Measurements from ENCODE around the gene PDXK. TPM values are rescaled to one million over a fixed set of nuclear protein-coding genes. Genes with fewer than 3 reads are reported as not detected.

PDXK gene
- total and polyA plus RNA-seq, 2 donors from 2014 or later = 122 to 210 TPM

DNA sequence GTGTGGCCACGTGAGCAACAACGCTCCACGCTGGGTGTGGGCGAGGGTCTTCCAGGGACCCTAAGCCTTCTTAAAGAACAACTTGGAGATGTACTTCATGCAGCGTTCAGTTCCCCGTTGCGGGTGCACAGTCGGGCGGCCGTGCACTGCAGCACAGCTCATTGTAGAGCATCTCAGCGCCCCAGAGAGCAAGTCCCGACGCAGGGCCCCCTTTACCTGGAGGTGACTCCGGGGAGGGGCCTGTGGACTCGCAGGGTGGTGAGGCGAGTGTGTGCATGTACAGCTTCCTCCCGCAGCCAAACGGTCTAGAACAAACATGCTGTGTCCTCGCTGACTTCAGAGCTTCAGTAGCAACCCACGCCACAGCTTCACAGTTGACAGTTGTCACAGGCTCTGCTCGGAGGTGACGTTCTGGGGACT is 89.9 kb downstream of the PDXK start:
- TF ChIP-seq, protein P1, sequence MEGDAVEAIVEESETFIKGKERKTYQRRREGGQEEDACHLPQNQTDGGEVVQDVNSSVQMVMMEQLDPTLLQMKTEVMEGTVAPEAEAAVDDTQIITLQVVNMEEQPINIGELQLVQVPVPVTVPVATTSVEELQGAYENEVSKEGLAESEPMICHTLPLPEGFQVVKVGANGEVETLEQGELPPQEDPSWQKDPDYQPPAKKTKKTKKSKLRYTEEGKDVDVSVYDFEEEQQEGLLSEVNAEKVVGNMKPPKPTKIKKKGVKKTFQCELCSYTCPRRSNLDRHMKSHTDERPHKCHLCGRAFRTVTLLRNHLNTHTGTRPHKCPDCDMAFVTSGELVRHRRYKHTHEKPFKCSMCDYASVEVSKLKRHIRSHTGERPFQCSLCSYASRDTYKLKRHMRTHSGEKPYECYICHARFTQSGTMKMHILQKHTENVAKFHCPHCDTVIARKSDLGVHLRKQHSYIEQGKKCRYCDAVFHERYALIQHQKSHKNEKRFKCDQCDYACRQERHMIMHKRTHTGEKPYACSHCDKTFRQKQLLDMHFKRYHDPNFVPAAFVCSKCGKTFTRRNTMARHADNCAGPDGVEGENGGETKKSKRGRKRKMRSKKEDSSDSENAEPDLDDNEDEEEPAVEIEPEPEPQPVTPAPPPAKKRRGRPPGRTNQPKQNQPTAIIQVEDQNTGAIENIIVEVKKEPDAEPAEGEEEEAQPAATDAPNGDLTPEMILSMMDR (IDR thresholded peaks at IDR 0.05; ENCODE audit: borderline replicate concordance, extremely low read depth, insufficient read depth) = no peak
- no peak overlapping the region for H3K27ac ChIP-seq (ENCODE audit: low read depth in 2 of 2, low read length in 2 of 2)
- no peak for FAIRE-seq

DNA sequence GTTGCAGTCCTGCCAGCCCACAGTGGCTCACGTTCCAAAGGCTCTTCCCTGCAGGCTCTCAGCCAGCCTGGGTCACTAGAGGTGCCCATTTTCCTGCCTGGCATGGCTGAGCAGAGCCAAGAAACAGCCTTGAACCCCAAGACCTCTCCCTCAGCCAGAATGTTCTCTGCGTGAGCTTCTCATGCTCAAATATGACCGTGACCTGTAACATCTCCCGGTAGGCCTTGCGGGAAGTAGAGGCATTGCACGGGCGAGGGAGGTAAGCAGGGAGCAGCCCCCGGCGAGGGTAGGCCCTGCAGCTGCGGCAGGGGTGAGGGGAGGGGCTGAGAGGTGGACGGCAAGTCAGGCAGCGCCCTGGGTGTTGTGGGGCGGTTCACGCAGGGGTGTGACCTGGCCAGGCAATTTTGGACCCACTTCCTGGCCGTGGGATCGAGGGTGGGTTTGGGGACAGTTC is 90.4 kb downstream of the PDXK start:
- TF ChIP-seq, protein P1 (IDR thresholded peaks at IDR 0.05; ENCODE audit: borderline replicate concordance, extremely low read depth, insufficient read depth) = no peak
- H3K9ac ChIP-seq (ENCODE audit: low read length in 3 of 3) = no peak overlapping the region
- H3K9me3 ChIP-seq (ENCODE audit: control insufficient read depth in 2 of 3, insufficient read depth in 1 of 3, low read length in 3 of 3) = no peaks in the 10 kb centered on the region
- no peak overlapping the region for H3K27ac ChIP-seq (ENCODE audit: low read depth in 2 of 2, low read length in 2 of 2)
- H3K4me3 ChIP-seq (ENCODE audit: low read length in 3 of 3) = no peak overlapping the region
- DNase-seq (peak in 1 of 5 donors; percentile 74), FAIRE-seq (no peak)
- intact Hi-C loops (cut with DNase I) = no loop called here
- no peaks in the 10 kb centered on the region for H3K27me3 ChIP-seq (ENCODE audit: control insufficient read depth, insufficient read depth, low read length)
- H3K36me3 ChIP-seq (ENCODE audit: control insufficient read depth in 2 of 3, insufficient read depth in 3 of 3, low read length in 3 of 3) = no peaks in the 10 kb centered on the region
- peaks cover 0 to 7% (median 0%) of the 10 kb centered on the region in 3 donors for H3K4me1 ChIP-seq (ENCODE audit: control insufficient read depth in 2 of 3, insufficient read depth in 2 of 3, low read depth in 1 of 3, low read length in 3 of 3)

More for the DNA sequence above, 89.9 kb downstream of the PDXK start:
- H3K36me3 ChIP-seq (ENCODE audit: control insufficient read depth in 2 of 3, insufficient read depth in 3 of 3, low read length in 3 of 3) = no peaks in the 10 kb centered on the region
- intact Hi-C loops (cut with DNase I) = no loop called here
- H3K4me1 ChIP-seq (ENCODE audit: control insufficient read depth in 2 of 3, insufficient read depth in 2 of 3, low read depth in 1 of 3, low read length in 3 of 3) = peaks cover 0 to 7% (median 0%) of the 10 kb centered on the region in 3 donors
- no peak overlapping the region for H3K9ac ChIP-seq (ENCODE audit: low read length in 3 of 3)
- no peak overlapping the region for H3K4me3 ChIP-seq (ENCODE audit: low read length in 3 of 3)
- H3K9me3 ChIP-seq (ENCODE audit: control insufficient read depth in 2 of 3, insufficient read depth in 1 of 3, low read length in 3 of 3) = no peaks in the 10 kb centered on the region
- no peaks in the 10 kb centered on the region for H3K27me3 ChIP-seq (ENCODE audit: control insufficient read depth, insufficient read depth, low read length)
- peak in 1 of 5 donors; percentile 65 for DNase-seq

DNA sequence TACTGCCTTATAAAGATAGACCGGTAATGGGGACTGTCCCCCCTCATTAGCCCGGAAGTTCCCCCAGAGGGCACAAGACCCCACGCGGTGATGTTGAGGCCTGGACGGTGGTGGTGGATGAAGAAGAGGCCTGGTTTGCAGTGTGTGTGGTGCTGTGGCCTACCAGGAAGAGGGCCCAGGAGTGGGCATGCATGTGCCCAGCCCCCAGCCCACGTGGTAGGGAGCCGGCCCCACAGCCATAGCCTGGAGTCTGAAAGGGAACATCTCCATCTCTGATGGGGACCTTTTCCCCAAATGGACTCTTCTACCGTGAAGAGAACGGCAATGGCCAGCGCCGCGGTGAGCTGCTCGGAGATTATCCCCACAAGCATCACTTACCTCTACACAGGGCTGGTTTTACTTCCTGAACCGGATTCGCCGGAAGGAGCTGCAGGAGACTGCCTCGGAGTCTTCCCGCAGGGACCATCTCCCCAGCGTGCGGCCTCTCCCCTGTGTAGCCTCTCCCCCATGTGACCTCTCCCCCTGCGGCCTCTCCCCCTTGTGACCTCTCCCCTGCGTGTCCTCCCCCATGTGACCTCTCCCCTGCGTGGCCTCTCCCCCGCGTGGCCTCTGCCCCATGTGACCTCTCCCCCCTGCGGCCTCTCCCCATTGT is 91.0 kb downstream of the PDXK start:
- TF ChIP-seq, protein P1 (IDR thresholded peaks at IDR 0.05; ENCODE audit: borderline replicate concordance, extremely low read depth, insufficient read depth) = no peak
- Histone ChIP-seq H3K4me1 (ENCODE audit: control insufficient read depth in 2 of 3, insufficient read depth in 2 of 3, low read depth in 1 of 3, low read length in 3 of 3) (peaks cover 0 to 9% (median 0%) of the 10 kb centered on the region in 3 donors), H3K27ac (ENCODE audit: low read depth in 2 of 2, low read length in 2 of 2) (no peak overlapping the region), H3K4me3 (ENCODE audit: low read length in 3 of 3) (no peak overlapping the region), H3K27me3 (ENCODE audit: control insufficient read depth, insufficient read depth, low read length) (no peaks in the 10 kb centered on the region), H3K9me3 (ENCODE audit: control insufficient read depth in 2 of 3, insufficient read depth in 1 of 3, low read length in 3 of 3) (no peaks in the 10 kb centered on the region), H3K36me3 (ENCODE audit: control insufficient read depth in 2 of 3, insufficient read depth in 3 of 3, low read length in 3 of 3) (no peaks in the 10 kb centered on the region), H3K9ac (ENCODE audit: low read length in 3 of 3) (no peak overlapping the region)
- FAIRE-seq = no peak
- intact Hi-C loops (cut with DNase I) = no loop called here
- DNase-seq = peak in 1 of 5 donors; percentile 73

Data from kidney (tissue), 14 donors.